Ectodermal cell (in vitro differentiated cells): Measurements from ENCODE around the gene ATG4A. TPM values are rescaled to one million over a fixed set of nuclear protein-coding genes. Genes with fewer than 3 reads are reported as not detected.

Source experiments
- H3K27ac ChIP-seq: 2 replicates; pipeline ENCODE4 v1.7.0; 2013; ENCODE audit warnings: mild to moderate bottlenecking, low read depth, low read length; ENCODE audit not compliant: insufficient read depth, poor library complexity, severe bottlenecking
- H3K27me3 ChIP-seq: 2 replicates; pipeline ENCODE4 v1.7.0; 2013; ENCODE audit warnings: mild to moderate bottlenecking, low read length; ENCODE audit not compliant: insufficient read depth, control insufficient read depth, poor library complexity, severe bottlenecking
- H3K36me3 ChIP-seq: one replicate; pipeline ENCODE4 v1.7.0; 2013; ENCODE audit warnings: low read length; ENCODE audit not compliant: control insufficient read depth, insufficient read depth
- H3K4me1 ChIP-seq: one replicate; pipeline ENCODE4 v1.7.0; 2013; ENCODE audit warnings: low read length; ENCODE audit not compliant: control insufficient read depth, insufficient read depth
- H3K4me3 ChIP-seq: 2 replicates; pipeline ENCODE4 v1.7.0; 2013; ENCODE audit warnings: low read depth, low read length, control low read depth; ENCODE audit not compliant: insufficient read depth
- H3K9me3 ChIP-seq: 2 replicates; pipeline ENCODE4 v1.7.0; 2013; ENCODE audit warnings: mild to moderate bottlenecking, low read length, moderate library complexity; ENCODE audit not compliant: control insufficient read depth
- WGBS, 2 experiments: methylation state at CpG; one replicate each; pipeline ENCODE4 v1.1.7; 2013; ENCODE audit warnings: missing lambda C conversion rate in 2 of 2; 5-methylcytosine and 5-hydroxymethylcytosine counted together
- polyA plus RNA-seq, 4 experiments: library from polyadenylated mRNA; stranded (reverse); fragments of 50-300 nt; gene quantifications; one replicate each; pipeline ENCODE4 v1.2.3, GENCODE V29; 2013

The ATG4A gene
- 5.9 TPM for polyA plus RNA-seq (2013, experiment 1 of 4)
- polyA plus RNA-seq (2013, experiment 2 of 4): 5.6 TPM
- 4.4 TPM for polyA plus RNA-seq (2013, experiment 3 of 4)
- polyA plus RNA-seq (2013, experiment 4 of 4): 4.5 TPM

GRCh38 chrX:108091264-108091877, at the start of gene ATG4A, which contains the start of gene PSMD10:
Gene ATG4A (plus strand): TSS chrX:108091778. CDS start chrX:108091827, 49 bp downstream.
Gene PSMD10 (minus strand): TSS chrX:108091542. CDS start chrX:108091520, 22 bp downstream.
- Histone ChIP-seq H3K4me1 (no peaks in the 10 kb centered on the region), H3K9me3 (no peaks in the 10 kb centered on the region), H3K27me3 (no peaks in the 10 kb centered on the region), H3K4me3 (peak within 1 kb of the TSS; percentile 59), H3K36me3 (peaks cover 9% of the 10 kb centered on the region), H3K27ac (peak within 1 kb of the TSS; percentile 72)
- WGBS, 2 experiments: 0% methylated on average over 46 to 47 of the region's 47 CpGs

- H3K4me1 ChIP-seq: no peaks in the 10 kb centered on the region
- no peaks in the 10 kb centered on the region for H3K36me3 ChIP-seq
- no peaks in the 10 kb centered on the region for H3K9me3 ChIP-seq
- no peaks in the 10 kb centered on the region for H3K27me3 ChIP-seq
- no peak within 1 kb of the TSS for H3K27ac ChIP-seq
- H3K4me3 ChIP-seq: no peak within 1 kb of the TSS
- WGBS, 2 experiments: 84 to 92% methylated on average over 5 to 8 of the region's 10 CpGs
Measured at GRCh38 chrX:108044554-108045256, 46.9 kb upstream of the ATG4A start, which contains the start of gene VSIG1. Gene VSIG1 (plus strand): TSS chrX:108045065. CDS start chrX:108045131, 66 bp downstream.

- no peak overlapping the region for H3K27ac ChIP-seq
- 78 to 100% methylated on average over 1 of the region's 1 CpG for WGBS, 2 experiments
- H3K27me3 ChIP-seq: no peaks in the 10 kb centered on the region
- no peaks in the 10 kb centered on the region for H3K4me1 ChIP-seq
- no peak overlapping the region for H3K4me3 ChIP-seq
- H3K9me3 ChIP-seq: no peaks in the 10 kb centered on the region
- H3K36me3 ChIP-seq: no peaks in the 10 kb centered on the region
Measured at GRCh38 chrX:108049649-108050048, 41.9 kb upstream of the ATG4A start.

GRCh38 chrX:108053218-108053617, 38.4 kb upstream of the ATG4A start:
- H3K27ac ChIP-seq: no peak overlapping the region
- no peaks in the 10 kb centered on the region for H3K27me3 ChIP-seq
- no peaks in the 10 kb centered on the region for H3K9me3 ChIP-seq
- H3K36me3 ChIP-seq: no peaks in the 10 kb centered on the region
- H3K4me1 ChIP-seq: no peaks in the 10 kb centered on the region
- no peak overlapping the region for H3K4me3 ChIP-seq

- Histone ChIP-seq H3K9me3 (no peaks in the 10 kb centered on the region), H3K36me3 (no peaks in the 10 kb centered on the region), H3K4me1 (no peaks in the 10 kb centered on the region), H3K27me3 (no peaks in the 10 kb centered on the region), H3K4me3 (no peak overlapping the region), H3K27ac (no peak overlapping the region)
Measured at GRCh38 chrX:108055546-108055945, 36.0 kb upstream of the ATG4A start.

- Histone ChIP-seq H3K9me3 (no peaks in the 10 kb centered on the region), H3K4me3 (no peak overlapping the region), H3K27me3 (no peaks in the 10 kb centered on the region), H3K4me1 (no peaks in the 10 kb centered on the region), H3K27ac (no peak overlapping the region), H3K36me3 (no peaks in the 10 kb centered on the region)
- WGBS, 2 experiments: 100% methylated on average over 1 of the region's 1 CpG
Measured at GRCh38 chrX:108059801-108060200, 31.8 kb upstream of the ATG4A start.

GRCh38 chrX:108064001-108064400, 27.6 kb upstream of the ATG4A start:
- H3K27ac ChIP-seq: no peak overlapping the region
- no peak overlapping the region for H3K4me3 ChIP-seq
- no CpG with 5 or more reads among the region's 1 CpG for WGBS, 2 experiments
- H3K36me3 ChIP-seq: no peaks in the 10 kb centered on the region
- no peaks in the 10 kb centered on the region for H3K27me3 ChIP-seq
- H3K9me3 ChIP-seq: no peaks in the 10 kb centered on the region
- H3K4me1 ChIP-seq: no peaks in the 10 kb centered on the region

- Histone ChIP-seq H3K4me1 (no peaks in the 10 kb centered on the region), H3K27ac (no peak overlapping the region), H3K36me3 (no peaks in the 10 kb centered on the region), H3K4me3 (no peak overlapping the region), H3K27me3 (no peaks in the 10 kb centered on the region), H3K9me3 (no peaks in the 10 kb centered on the region)
- WGBS, 2 experiments: 58 to 85% methylated on average over 2 of the region's 2 CpGs
Measured at GRCh38 chrX:108064613-108065012, 27.0 kb upstream of the ATG4A start.

GRCh38 chrX:108068121-108068520, 23.5 kb upstream of the ATG4A start:
- Histone ChIP-seq H3K36me3 (no peaks in the 10 kb centered on the region), H3K4me3 (no peak overlapping the region), H3K4me1 (no peaks in the 10 kb centered on the region), H3K27me3 (no peaks in the 10 kb centered on the region), H3K27ac (no peak overlapping the region), H3K9me3 (no peaks in the 10 kb centered on the region)
- WGBS, 2 experiments: 86 to 92% methylated on average over 1 of the region's 1 CpG

- Histone ChIP-seq H3K9me3 (no peaks in the 10 kb centered on the region), H3K4me1 (no peaks in the 10 kb centered on the region), H3K27me3 (no peaks in the 10 kb centered on the region), H3K36me3 (no peaks in the 10 kb centered on the region), H3K4me3 (no peak overlapping the region), H3K27ac (no peak overlapping the region)
- 58 to 64% methylated on average over 3 of the region's 4 CpGs for WGBS, 2 experiments
Measured at GRCh38 chrX:108070891-108071290, 20.7 kb upstream of the ATG4A start.
